Panc1 (cell line): ENCODE data around the gene ITSN2.

Experiments used
- POLR2AphosphoS5 ChIP-seq: IDR thresholded peaks from 2 replicates; pipeline ENCODE4 v1.6.1; 2012; ENCODE audit warnings: mild to moderate bottlenecking, low read depth, low read length, moderate library complexity
- TF ChIP-seq, protein P1 (sequence below): fragments of 450-650 bp; IDR thresholded peaks from 2 replicates; pipeline ENCODE4 v1.5.1; 2017; ENCODE audit warnings: mild to moderate bottlenecking

DNA sequence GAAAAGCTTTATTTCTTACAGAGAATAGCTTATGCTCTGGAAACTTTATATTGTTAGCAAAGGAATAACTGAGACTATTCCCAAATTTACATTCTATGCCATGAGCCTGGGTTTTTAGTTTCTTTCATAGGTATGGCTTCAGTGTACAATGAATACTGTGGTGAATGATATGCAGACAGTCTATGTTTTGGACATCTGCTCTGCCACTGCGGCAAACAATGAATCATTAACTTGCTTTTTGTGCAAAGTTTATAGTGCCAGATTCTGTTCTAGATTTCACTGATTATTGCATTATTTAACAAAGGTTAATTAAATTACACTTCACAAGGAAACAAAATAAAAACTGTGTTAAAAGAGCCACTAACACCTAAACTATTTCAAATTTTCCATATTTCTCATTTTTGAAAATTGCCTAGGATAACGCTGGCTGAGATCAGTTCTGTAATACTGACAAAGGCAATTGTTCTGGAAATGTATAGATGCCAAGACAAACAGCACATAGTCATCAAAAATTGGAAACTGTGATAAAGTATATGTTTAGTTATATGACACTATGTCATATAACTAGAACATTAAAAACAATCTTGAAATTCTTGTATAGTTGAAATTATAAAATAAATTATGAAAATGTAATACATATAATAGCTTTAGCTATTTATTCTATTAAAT, 74.7 kb downstream of the ITSN2 start:
- TF ChIP-seq, protein P1, sequence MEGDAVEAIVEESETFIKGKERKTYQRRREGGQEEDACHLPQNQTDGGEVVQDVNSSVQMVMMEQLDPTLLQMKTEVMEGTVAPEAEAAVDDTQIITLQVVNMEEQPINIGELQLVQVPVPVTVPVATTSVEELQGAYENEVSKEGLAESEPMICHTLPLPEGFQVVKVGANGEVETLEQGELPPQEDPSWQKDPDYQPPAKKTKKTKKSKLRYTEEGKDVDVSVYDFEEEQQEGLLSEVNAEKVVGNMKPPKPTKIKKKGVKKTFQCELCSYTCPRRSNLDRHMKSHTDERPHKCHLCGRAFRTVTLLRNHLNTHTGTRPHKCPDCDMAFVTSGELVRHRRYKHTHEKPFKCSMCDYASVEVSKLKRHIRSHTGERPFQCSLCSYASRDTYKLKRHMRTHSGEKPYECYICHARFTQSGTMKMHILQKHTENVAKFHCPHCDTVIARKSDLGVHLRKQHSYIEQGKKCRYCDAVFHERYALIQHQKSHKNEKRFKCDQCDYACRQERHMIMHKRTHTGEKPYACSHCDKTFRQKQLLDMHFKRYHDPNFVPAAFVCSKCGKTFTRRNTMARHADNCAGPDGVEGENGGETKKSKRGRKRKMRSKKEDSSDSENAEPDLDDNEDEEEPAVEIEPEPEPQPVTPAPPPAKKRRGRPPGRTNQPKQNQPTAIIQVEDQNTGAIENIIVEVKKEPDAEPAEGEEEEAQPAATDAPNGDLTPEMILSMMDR, result no peak
- no peak for TF ChIP-seq POLR2AphosphoS5
